ENCODE measurements around the gene SHLD2.
"Not testable (repeated sequence)": the region's sequence is repeated elsewhere in the genome, so short reads cannot be mapped to it uniquely, and the experiment has no call there.

- TF ChIP-seq POLR2A (IDR thresholded peaks at IDR 0.05; ENCODE audit: low read depth, low read length); TAF1 (IDR thresholded peaks at IDR 0.05; ENCODE audit: borderline replicate concordance, low read depth, low read length); POLR2AphosphoS5 (IDR thresholded peaks at IDR 0.05; ENCODE audit: low read depth, low read length): not testable (repeated sequence)
Measured at GRCh38 chr10:87206922-87207321, 111.9 kb downstream of the SHLD2 start.

All from GM12892 (cell line).